HUES6 (cell line): ENCODE results near the gene PCBP3.
"Not testable (repeated sequence)": the region's sequence is repeated elsewhere in the genome, so short reads cannot be mapped to it uniquely, and the experiment has no call there.

Experiments used
- H3K27ac ChIP-seq: 2 replicates; pipeline ENCODE4 v1.7.0; 2013; ENCODE audit warnings: low read depth, mild to moderate bottlenecking, low read length, inconsistent platforms
- H3K27me3 ChIP-seq: 2 replicates; pipeline ENCODE4 v1.6.1; 2013; ENCODE audit warnings: low read length; ENCODE audit not compliant: control insufficient read depth, insufficient read depth
- H3K36me3 ChIP-seq: 2 replicates; pipeline ENCODE4 v1.6.1; 2013; ENCODE audit warnings: low read length; ENCODE audit not compliant: control insufficient read depth, insufficient read depth
- H3K4me1 ChIP-seq: 2 replicates; pipeline ENCODE4 v1.6.1; 2013; ENCODE audit warnings: low read length; ENCODE audit not compliant: control insufficient read depth, insufficient read depth
- H3K4me3 ChIP-seq: 2 replicates; pipeline ENCODE4 v1.5.1; 2013; ENCODE audit warnings: low read depth, low read length
- H3K9ac ChIP-seq: one replicate; pipeline ENCODE4 v1.6.1; 2013; ENCODE audit warnings: mild to moderate bottlenecking, low read length
- H3K9me3 ChIP-seq: 2 replicates; pipeline ENCODE4 v1.6.1; 2013; ENCODE audit warnings: low read depth, low read length; ENCODE audit not compliant: control insufficient read depth, insufficient read depth

Gene PCBP3

GRCh38 chr21:45832741-45833235 lies 189.3 kb downstream of the PCBP3 start:
- not testable (repeated sequence) for H3K27me3 ChIP-seq, H3K9ac ChIP-seq, H3K9me3 ChIP-seq, H3K36me3 ChIP-seq, H3K4me1 ChIP-seq, H3K4me3 ChIP-seq, H3K27ac ChIP-seq

DNA sequence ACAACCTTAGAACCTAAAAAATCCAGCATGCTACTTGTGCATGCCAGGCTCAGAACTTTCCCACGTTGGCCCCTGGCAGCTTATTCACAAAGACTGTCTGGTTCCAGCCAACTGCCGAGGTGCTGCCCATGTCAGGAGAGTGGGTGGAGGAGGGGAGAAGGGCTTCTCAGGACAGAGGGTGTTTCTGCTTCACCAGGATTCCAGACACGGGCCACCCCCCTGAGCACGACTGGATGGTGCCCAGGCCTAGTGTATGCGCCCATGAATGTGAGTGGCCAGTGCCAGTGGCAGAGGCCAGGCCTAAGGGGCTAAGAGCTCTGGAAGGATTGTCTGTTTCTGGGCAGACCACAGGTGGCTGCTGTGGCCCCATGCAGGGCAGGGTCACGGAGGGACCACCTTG lies 189.9 kb downstream of the PCBP3 start:
- H3K9ac ChIP-seq: no peak overlapping the region
- H3K36me3 ChIP-seq: no peaks in the 10 kb centered on the region
- no peaks in the 10 kb centered on the region for H3K27me3 ChIP-seq
- no peaks in the 10 kb centered on the region for H3K9me3 ChIP-seq
- H3K4me1 ChIP-seq: peaks cover 9% of the 10 kb centered on the region; the same call in 1 of the 2 replicates
- no peak overlapping the region for H3K4me3 ChIP-seq
- no peak overlapping the region for H3K27ac ChIP-seq

DNA sequence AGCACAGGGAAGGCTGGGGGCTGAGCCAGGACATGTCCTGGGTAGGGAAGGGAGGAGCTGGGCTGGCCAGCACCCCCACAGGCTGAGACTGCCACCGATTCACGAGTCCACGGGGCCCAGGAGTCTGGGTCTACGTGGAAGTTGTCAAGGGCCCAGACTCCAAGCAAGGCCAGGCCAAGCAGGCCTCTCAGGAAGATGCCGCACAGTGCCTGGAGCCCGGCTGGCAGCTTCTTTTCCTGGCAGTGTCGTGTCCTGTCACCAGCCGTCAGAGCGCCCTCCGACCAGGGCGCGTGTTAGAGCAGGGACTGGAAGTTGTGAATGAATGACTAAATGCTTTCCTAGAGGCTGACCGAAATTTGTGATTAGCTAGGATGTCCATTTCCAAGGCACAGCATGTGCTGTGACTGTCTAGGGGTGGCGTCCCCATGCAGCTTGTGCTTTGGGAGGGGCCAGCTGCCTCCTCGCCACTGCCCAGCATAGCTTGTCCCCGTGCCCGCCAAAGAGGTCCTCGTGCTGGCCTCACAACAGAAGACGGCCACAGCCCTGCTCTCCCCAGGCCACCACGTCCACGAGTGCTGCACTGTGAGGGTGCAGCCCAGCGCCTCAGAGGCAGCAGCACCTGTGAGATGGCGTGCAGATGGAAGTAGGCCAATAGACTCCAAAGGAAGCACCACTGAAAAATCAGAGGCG lies 190.6 kb downstream of the PCBP3 start:
- no peaks in the 10 kb centered on the region for H3K27me3 ChIP-seq
- peaks cover 9% of the 10 kb centered on the region for H3K4me1 ChIP-seq
- H3K9me3 ChIP-seq: peaks cover under 1% of the 10 kb centered on the region; the same call in 1 of the 2 replicates
- no peak overlapping the region for H3K27ac ChIP-seq
- H3K9ac ChIP-seq: no peak overlapping the region
- H3K36me3 ChIP-seq: no peaks in the 10 kb centered on the region
- H3K4me3 ChIP-seq: no peak overlapping the region

DNA sequence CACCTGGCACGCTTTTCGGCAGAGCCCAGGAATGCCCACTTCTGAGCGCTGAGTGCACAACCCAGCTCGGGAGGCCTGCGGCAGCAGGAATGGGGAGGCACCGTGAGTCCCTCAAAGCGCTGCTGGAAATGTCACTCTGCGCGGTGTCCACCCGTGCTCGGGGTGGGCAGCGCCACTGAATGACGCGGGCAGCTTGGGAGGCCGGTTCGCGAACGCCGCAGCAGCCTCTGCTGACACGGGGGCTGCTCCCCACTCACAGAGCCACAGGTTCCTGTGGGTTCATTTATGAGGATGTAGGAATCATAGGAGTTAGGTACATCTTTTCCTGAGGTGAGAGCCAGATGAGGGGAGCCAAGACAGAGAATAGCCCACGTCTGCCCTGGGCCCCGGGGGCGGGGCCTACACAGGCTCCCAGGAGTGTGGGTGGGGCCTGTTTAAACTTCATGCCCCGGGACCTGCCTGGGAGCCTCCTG lies 191.3 kb downstream of the PCBP3 start:
- Histone ChIP-seq H3K9ac (no peak overlapping the region), H3K4me1 (peaks cover 8% of the 10 kb centered on the region), H3K36me3 (no peaks in the 10 kb centered on the region), H3K9me3 (peaks cover 5% of the 10 kb centered on the region; the same call in 1 of the 2 replicates), H3K27ac (no peak overlapping the region), H3K4me3 (no peak overlapping the region), H3K27me3 (no peaks in the 10 kb centered on the region)

DNA sequence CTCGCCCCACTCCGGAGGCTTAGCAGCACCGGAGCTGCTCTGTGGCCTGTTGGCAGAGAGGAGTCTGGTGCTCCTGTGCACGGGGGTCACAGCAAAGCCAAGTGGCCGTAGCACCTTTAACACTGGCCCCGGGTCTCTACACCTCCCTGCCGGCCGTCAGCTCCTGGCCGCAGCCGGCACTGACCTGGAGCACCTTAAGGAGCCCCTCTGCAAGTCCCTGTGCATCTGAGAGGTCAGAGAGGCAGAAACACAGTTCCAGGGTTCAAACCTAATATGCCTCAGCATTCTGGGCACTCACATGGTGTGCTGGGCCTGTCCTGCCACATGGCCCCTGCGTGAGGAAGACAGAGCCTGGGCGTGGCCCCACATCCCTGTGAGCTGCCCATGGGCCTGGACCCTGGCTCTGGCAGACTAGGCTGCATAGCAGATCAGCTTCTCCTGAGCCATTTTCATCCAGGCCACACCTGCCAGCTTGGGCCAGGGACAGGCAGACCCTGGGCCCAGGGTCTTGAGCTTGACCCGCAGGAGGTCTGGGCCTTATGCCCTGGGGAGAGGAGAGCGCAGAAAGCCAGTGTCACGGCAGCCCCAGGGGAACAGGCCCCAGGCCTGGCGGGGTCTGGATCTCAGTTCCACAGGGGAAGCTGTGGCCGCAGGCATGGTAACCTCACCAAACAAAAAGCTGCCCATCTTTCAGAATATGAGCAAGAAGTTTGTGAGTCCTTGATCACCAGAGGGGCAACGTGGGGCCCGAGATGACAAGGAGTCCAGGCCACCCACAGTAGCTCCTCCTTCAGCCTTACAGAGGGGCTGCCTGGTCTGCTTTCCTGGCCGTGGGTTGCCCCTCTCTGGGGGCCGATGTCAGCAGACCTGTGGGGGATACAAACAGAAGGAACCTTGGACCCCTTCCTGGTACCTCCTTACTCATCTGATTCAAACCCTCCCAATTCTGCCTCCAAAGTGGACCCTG lies 192.1 kb downstream of the PCBP3 start:
- Histone ChIP-seq H3K36me3 (no peaks in the 10 kb centered on the region), H3K27ac (no peak overlapping the region)

DNA sequence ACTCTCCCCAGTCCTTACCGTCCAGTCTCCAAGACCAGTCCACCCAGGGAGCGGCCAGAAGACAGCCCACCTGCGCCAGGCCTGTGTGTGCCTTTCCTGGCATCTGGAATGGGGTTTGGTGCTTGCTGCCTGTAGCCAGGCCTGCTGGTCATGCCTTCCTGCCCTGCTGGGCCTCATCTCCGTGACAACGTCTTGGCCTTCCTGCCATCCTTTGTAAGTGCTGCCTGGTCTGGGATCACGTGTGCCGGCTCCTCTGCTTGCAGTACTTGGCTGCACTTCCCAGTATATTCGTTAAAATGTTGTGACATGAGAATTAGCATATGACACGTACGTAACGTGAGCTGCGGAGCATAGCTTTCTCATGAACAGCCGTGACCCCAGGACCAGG lies 192.7 kb downstream of the PCBP3 start:
- peaks cover 13% of the 10 kb centered on the region for H3K9me3 ChIP-seq
- H3K4me1 ChIP-seq: no peaks in the 10 kb centered on the region; the same call in 1 of the 2 replicates
- H3K27ac ChIP-seq: no peak overlapping the region
- H3K27me3 ChIP-seq: no peaks in the 10 kb centered on the region
- H3K4me3 ChIP-seq: no peak overlapping the region
- no peak overlapping the region for H3K9ac ChIP-seq
- no peaks in the 10 kb centered on the region for H3K36me3 ChIP-seq

More for the DNA sequence above, 192.1 kb downstream of the PCBP3 start:
- no peak overlapping the region for H3K9ac ChIP-seq
- H3K27me3 ChIP-seq: no peaks in the 10 kb centered on the region
- H3K4me3 ChIP-seq: no peak overlapping the region
- H3K4me1 ChIP-seq: peaks cover 4% of the 10 kb centered on the region
- H3K9me3 ChIP-seq: peaks cover 7% of the 10 kb centered on the region

- H3K27me3 ChIP-seq: no peaks in the 10 kb centered on the region
- no peak overlapping the region for H3K4me3 ChIP-seq
- peaks cover 19% of the 10 kb centered on the region for H3K9me3 ChIP-seq
- H3K36me3 ChIP-seq: no peaks in the 10 kb centered on the region
- no peaks in the 10 kb centered on the region; the same call in 1 of the 2 replicates for H3K4me1 ChIP-seq
- no peak overlapping the region for H3K9ac ChIP-seq
- H3K27ac ChIP-seq: no peak overlapping the region
These were observed 193.5 kb downstream of the PCBP3 start for GRCh38 chr21:45836694-45837670.

DNA sequence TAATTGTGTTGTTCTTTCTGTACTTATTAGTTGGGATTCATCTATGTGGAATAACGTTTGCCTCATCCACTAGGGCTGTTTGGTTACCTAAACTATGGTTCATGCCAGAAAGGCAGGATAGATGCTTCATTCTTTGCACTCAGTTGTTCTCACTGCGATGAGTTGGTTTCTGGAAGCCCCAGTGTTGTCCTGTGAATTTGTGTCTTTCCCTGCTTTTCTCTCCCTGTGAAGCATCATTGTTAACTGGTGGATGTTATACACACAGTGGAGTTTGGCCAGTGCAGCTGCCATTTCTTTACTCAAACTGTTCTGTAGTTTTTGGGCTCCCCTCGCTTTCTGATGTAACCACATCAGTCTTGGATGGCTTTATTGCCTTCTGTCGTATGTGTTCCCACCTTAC lies 194.4 kb downstream of the PCBP3 start:
- Histone ChIP-seq H3K9me3 (peaks cover 19% of the 10 kb centered on the region), H3K36me3 (no peaks in the 10 kb centered on the region), H3K27me3 (no peaks in the 10 kb centered on the region), H3K4me1 (no peaks in the 10 kb centered on the region; the same call in 1 of the 2 replicates), H3K27ac (no peak overlapping the region), H3K4me3 (no peak overlapping the region), H3K9ac (no peak overlapping the region)

DNA sequence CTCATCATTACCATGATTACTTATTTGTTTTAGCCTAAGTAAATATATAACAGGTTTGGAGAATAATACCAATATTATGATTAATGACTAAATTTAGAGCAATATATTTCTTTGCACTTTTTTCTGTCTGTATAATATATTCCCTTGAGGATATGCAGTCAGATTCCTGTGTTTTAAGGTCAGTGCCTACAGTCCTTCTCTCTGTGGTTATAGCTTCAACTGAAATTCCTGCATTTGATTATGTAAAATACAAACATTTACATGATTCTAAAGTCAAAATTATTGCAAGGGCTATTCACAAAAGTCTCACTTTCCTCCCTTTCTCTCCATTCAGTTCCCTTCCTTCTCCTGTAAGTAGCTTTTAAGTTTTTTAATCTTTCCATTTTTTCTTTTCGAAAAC lies 195.1 kb downstream of the PCBP3 start:
- no peaks in the 10 kb centered on the region for H3K36me3 ChIP-seq
- H3K9me3 ChIP-seq: peaks cover 19% of the 10 kb centered on the region
- no peak overlapping the region for H3K27ac ChIP-seq
- H3K27me3 ChIP-seq: no peaks in the 10 kb centered on the region
- no peaks in the 10 kb centered on the region; the same call in 1 of the 2 replicates for H3K4me1 ChIP-seq
- no peak overlapping the region for H3K9ac ChIP-seq
- H3K4me3 ChIP-seq: no peak overlapping the region

- no peaks in the 10 kb centered on the region for H3K27me3 ChIP-seq
- H3K9ac ChIP-seq: no peak overlapping the region
- H3K36me3 ChIP-seq: no peaks in the 10 kb centered on the region
- peaks cover 19% of the 10 kb centered on the region for H3K9me3 ChIP-seq
- no peak overlapping the region for H3K4me3 ChIP-seq
- H3K4me1 ChIP-seq: no peaks in the 10 kb centered on the region; the same call in 1 of the 2 replicates
- no peak overlapping the region for H3K27ac ChIP-seq
These were observed 195.7 kb downstream of the PCBP3 start for GRCh38 chr21:45839274-45839673.
